GM19099 (cell line): ENCODE measurements around the gene RNF167.

Experiments
- POLR2A ChIP-seq: IDR thresholded peaks from 3 replicates; pipeline ENCODE4 v1.6.1; 2011; ENCODE audit warnings: low read depth; ENCODE audit not compliant: insufficient read length; ENCODE audit errors: extremely low read depth

RNF167 gene

DNA sequence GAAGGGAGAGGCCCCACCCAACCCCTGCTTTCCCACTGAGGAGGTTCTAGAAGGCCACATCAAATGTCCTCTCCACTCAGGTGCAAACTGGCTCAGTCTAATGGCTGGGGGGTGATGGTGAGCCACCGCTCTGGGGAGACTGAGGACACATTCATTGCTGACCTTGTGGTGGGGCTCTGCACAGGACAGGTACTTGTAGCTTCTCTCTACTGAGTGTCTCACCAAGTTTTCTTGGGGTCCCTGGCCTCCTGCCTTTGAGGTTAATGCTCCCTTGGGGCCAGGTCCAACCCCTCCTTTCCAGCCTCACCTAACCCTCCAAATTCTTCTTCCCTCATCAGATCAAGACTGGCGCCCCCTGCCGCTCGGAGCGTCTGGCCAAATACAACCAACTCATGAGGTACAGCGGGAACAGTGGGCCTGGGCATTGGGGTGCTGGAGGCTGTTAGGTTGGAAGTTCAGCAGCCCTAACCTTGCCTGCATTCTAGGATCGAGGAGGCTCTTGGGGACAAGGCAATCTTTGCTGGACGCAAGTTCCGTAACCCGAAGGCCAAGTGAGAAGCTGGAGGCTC is 16.5 kb downstream of the RNF167 start:
- no peak for TF ChIP-seq POLR2A

DNA sequence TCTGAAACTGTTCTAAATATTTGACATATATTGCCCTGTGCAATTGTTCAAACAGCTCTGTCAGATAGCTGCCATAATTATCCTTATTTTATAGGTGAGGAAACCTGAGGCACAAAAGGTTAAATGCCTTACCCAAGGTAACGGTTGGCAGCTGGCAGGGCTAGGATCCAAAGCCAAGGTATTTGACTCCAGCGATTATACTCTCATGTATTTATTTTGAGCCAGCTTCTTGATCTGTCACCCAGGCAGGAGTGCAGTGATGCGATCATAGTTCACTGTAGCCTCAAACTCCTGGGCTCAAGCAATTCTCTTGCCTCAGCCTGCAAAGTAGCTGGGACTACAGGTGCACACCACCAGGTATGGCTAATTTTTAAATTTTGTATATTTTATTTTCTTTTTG is 18.0 kb downstream of the RNF167 start:
- TF ChIP-seq POLR2A: no peak

DNA sequence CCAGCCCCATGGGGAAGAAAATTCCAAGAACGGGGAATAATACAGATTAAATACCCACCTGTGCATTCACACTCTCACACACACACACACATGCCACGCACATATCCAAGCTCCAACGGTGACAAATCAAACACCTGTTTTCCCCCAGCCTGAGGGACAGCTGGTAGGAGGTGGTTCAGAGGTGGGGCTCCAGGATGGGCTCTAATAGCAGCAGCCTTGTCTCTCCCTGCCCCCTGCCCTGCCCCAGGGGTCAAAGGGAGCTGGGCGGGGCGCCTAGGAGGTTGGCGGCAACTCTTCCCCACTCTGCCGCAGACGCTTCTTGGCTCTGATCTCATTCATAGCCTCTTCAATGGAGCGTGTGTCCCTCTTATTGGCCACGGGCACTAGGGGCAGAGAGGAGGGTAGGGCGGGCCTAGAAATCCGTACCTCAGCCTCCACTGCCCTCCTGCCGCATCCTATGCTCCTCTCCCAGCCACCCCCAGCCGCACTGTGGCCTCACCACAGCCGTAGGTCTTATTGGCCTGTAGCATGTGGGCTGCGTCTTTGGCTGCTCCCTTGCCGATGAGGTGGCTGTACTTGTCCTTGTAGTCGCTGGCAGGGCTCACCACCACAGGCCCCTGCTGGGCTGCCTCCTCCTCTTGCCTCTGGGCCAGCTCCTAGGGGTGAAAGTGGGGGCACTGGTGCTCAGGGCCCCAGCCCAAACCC is 19.3 kb downstream of the RNF167 start:
- TF ChIP-seq POLR2A: no peak

DNA sequence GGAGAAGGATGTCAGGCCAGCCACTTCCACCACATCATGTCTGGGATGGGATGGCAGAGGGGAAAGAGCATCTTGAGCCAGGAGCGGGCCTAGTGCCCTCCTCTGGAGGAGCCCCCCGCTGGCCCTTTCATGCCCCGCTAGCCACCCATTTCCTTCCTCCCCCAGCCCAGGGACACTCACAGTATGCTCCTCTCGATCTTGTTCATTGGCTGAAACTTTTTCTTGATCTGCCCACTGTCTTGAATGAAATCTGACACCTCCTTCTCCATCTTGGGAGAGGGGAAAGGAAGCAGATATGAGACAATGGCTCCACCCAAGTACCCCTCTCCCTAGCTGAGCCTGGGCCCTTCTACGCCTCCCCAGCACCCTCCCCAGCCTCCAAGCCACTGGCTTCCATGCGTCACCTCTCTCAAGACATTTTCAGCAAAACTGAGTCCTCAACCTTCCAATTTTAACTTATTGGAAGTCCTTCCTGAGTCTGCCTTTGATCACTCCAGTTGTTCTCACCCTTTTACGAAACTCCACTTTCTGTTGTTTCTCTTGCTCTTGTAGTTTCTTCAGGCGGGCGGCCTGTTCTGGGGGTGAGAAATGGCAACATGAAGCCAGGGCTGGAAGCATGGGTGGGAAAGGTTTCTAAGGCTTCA is 20.3 kb downstream of the RNF167 start:
- no peak for TF ChIP-seq POLR2A

DNA sequence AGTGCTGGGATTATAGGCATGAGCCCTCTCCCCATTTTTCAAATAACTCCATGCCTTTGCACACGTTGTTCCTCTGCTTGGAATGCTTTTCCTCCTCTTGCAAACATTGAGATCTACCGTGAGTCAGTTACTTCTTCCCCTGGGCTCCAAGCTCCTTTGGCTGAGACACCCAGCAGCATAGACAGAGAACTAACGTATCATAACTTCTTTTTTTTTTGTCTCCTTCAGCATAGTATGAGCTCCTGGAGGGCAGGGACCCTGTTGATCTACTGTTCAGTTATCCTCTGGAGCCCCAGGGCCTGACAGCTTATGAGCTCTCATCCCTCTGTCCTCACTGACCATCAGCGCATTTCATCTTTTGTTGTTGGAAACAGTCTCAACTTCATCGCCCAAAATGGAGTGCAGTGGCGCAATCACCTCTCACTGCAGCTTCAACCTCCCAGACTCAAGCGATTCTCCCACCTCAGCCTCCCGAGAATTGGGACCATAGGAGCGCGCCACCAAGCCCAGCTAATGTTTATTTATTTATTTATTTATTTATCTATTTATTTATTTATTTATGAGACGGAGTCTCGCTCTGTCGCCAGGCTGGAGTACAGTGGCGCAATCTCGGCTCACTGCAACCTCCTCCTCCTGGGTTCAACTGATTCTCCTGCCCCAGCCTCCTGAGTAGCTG is 25.4 kb downstream of the RNF167 start:
- TF ChIP-seq POLR2A: no peak

DNA sequence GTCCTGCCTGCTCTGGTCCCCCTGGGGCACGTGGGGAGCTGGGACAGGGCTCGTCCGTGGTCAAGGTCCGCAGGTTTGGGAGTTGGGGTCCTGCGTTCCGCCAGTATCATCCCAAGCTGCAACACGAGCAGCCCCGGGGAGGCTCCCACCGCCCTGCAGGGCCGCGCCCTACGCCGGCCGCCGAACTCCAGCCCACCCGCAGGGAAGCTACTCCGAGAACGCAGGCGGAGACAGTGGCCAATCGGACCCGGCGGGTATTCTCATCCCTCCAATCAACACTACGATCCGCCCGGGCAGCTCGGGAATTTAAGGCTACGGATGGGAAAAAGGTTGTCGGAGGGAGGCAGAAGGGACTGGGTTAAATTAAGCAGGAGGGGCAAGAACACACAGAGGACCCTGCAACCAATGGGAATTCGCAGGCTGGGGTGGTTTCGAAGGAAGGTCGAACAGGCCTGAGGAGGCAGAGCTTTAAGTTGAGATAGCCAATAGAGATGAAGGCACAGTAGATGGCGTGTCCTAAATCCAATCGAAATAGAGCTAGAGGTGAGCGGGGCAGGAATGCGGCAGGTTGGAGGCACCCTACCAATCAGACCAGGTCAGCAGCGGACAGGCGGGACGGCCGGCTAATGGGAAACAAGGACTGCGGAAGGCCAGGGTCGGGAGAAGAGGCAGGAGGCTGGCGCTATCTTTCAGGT is 26.9 kb downstream of the RNF167 start:
- peak; percentile 30 for TF ChIP-seq POLR2A

DNA sequence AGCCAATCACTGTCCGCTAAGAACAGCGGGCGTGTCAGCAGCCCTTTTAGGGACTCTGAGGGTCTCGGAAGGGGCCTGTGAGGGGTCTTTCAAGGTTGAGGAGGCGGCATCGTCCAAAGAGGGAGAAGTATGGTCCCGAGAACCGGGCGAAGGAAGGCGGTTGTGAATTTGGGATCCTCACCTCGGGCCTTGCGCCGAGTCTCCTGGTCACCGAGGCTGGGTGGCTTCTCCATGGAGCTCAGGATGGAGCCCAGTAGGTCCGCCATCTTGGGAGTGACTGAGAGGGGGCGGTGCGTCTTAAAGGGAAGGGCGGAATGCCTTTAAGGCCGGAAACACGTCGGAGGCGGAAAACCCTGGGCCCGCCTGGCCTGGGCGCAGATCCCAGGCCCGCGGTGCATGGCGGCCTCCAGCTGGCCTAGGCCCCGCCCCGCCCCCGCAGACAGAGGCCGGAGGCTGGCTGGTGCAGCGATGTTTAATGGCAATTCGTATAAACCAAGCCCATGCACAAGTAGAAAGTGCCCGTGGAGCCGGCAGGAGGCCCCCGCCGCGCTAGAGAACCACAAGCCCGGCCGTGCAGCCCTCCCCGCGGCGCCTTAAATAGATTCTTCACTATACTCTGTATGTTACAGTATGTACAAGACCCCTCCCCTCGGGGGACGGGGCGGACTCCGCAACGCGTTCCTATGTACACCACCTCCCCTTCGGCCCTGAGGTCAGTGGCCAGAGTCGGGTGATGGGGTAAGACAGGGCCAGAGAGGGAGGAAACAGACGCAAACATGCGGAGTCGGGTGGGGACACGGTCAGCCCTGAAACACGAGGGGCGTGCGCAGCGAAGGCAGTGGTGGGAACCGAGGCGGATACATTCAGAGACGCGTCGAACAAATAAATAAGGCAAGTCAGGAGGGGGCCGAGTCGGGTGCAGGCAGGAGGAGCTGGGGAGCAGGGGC is 27.7 kb downstream of the RNF167 start, which contains the start of gene SPAG7:
TSS of gene SPAG7 (minus strand) at position 279 of the 947 bp plus-strand sequence. CDS start at position 266, 13 bp downstream.
- peak; percentile 86 for TF ChIP-seq POLR2A

DNA sequence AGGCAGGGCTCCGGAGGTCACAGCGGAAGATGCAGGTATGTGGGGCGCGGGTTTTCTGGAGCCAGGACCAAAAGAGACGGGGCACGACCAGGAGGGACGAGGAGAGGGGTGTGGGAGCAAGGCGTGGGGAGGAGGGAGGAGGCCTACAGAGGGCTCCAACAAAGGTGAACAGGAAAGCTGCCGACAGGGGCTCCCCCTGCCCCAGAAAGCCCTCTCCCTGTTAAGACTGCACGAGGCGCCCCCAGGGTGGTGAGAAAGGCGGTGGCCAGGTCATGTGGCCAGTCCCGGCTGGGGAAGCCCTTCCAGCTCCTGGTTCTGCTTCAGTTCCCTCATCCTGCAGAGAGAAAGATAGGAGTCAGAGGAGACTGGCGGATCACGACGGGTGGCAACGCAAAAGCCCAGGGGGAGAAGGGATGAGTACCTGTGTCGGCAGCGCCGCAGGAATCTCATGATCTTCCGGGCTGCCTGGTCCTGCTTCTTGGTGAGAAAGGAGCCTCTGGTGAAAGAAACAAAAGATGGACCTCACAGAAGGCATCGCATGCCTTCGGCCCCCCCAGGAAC is 28.5 kb downstream of the RNF167 start:
- TF ChIP-seq POLR2A: no peak

DNA sequence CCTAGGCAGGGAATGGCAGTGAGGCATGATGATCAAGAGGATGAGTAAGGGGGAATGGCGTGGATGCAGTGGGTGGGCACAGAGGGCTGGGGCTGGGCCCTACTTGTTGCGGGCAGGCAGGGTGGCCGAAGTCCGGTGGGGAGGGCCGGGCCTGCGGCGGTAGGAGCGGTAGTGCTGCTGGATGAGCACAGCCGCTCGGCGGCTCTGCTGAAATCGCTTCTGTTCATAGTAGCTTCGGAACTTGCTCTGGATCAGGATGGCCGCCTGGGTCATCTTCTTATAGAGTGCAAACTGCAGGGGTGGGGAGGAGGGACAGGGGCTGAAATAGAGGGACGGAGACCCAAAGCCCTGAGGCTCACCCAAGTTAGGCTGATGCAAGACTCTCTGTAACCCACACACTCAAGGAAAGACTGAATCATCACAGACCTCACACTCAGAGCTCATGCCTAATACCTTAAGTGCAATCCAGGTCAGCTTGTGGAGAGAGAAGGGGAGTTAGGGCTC is 29.0 kb downstream of the RNF167 start:
- no peak for TF ChIP-seq POLR2A

DNA sequence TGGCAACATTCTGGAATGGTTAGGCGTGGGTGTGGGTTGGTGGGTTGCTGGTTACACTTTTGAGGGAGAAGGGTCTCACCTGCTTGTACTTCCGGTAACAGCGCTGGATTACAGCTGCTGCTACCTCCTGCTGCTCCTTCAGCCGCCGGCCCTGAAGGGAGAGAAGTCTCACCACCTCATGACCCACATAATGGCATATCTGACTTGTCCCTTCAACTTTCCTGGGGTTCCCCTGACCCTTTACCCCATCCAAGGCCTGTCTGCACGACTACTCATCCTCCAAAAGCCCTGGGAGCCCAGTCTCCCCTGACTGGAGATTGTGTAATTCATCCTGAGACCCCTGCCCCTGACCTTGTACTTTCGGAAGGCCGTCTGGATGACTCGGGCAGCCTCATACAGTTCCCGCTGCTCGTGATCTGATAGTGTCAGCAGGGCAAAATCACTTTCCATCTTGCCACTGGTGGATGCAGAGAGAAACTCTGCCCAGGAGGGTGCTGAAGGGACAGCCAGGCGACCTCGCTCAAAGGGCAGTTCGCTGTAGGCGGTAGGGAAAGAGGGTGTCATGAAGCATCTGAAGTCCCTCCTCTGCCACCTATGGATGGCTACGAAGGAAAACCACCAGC is 29.6 kb downstream of the RNF167 start:
- no peak for TF ChIP-seq POLR2A

DNA sequence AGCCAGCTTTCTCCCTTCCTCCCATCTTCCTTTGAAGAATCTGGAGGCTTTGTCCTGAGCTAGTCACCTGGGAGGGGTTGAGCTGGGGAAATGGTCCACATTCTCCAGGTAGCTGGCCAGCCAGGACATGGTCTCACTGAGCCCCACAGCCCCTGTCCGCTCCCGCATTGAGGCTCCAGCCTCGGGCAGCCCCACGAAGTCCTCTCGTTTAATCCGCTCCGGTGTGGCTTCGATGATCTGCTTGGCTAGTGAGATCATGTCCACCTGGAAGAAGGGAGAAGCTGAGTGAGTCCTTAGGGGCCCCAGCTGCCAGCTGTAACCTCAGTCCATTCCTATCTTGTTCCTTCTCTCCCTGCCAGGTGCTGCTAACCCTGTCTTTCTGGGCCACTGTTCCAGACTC is 30.2 kb downstream of the RNF167 start:
- no peak for TF ChIP-seq POLR2A

DNA sequence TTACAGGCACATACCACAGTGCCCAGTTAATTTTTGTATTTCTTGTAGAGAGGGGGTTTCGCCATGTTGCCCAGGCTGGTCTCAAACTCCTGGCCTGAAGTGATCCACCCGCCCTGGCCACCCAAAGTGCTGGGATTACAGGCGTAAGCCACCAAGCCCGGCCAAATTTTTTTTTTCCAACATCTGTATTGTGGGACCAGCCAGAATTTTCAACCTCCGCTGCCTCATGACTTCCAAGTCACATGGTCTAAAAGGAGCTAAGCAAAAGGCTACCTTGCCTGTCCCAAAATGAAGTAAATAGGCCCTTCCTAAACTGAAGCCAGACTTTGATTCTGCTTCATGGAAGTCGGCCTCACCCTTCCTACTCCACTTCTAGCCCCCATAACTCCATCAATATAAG is 31.8 kb downstream of the RNF167 start:
- no peak for TF ChIP-seq POLR2A

DNA sequence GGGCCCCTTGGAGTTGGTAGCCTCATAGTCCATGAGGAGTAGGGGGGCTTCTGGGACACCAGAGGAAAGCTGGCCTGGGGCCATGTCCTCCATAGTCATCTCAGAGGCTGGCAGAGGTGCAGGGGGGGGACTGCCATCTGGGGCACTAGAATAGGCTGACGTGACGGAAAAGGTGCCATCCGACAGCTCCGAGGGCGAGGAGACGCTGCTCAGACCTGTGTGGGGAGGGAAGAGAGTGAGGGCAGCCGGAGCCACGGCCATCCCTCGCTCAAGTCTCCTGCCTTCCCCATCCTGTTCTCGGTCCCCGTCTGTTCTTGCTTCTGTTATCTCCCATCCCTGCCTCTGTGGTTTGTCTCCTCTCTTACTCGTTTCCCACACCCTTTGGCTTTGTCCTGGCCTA is 32.3 kb downstream of the RNF167 start:
- TF ChIP-seq POLR2A: no peak
